Spleen (tissue), 7 donors: ENCODE results near the gene MYLK4.

ENCODE experiments used
- CTCF ChIP-seq, 11 experiments: fragments of 200-600 bp in 7 of 11; fragments of 450-650 bp in 4 of 11; sonication (generic) in 4 of 11; IDR thresholded peaks in 8 of 11; conservative IDR thresholded peaks in 3 of 11; 1 replicate in 7 of 11; 2 replicates in 4 of 11; pipeline versions ENCODE4 v1.4.0 to v1.8.0; 2016 to 2021; ENCODE audit warnings: antibody characterized with exemption in 11 of 11, inconsistent platforms in 4 of 11, mild to moderate bottlenecking in 1 of 11
- POLR2A ChIP-seq, 3 donors: fragments of 450-650 bp; IDR thresholded peaks; one replicate each; pipeline ENCODE4 v1.5.1; 2017; ENCODE audit warnings: antibody characterized with exemption in 3 of 3, mild to moderate bottlenecking in 1 of 3
- POLR2AphosphoS5 ChIP-seq, 3 donors: sonication (generic); formaldehyde crosslinking; IDR thresholded peaks; one replicate each; pipeline ENCODE4 v1.5.1; 2017; ENCODE audit warnings: antibody characterized with exemption in 3 of 3
- donor health status: DM: no; HTN: no; CAD: no; lungs with moderate emphysema.
- donor health status: DM: no; HTN: no; CAD: no.
- donor health status: DM: no; HTN: no; CAD: no.

GRCh38 chr6:2766767-2767656 is 16.3 kb upstream of the MYLK4 start:
- TF ChIP-seq POLR2A (IDR thresholded peaks at IDR 0.05) (no peak), CTCF (IDR thresholded peaks at IDR 0.05 in 8 of 11, conservative IDR thresholded peaks at IDR 0.05 in 3 of 11) (peak in 1 of 11 experiments; percentile 12), POLR2AphosphoS5 (IDR thresholded peaks at IDR 0.05) (no peak)
